Calu3 (cell line): ENCODE measurements around the gene FCER1G. TPM values are rescaled to one million over a fixed set of nuclear protein-coding genes. Genes with fewer than 3 reads are reported as not detected.

ENCODE experiments used
- BruUV-seq: library from RNA; stranded (reverse); fragments of 400-500 nt; replicated peaks from 2 replicates; lab custom pipeline; 2021; lab: Mats Ljungman, UMichigan
- CTCF ChIA-PET: fragments of 300-600 bp; sonication (Branson Sonifier 250); formaldehyde crosslinking; loops from one replicate; lab custom pipeline; 2022; ENCODE audit warnings: antibody characterized with exemption; lab: Charles Lee
- DNase-seq: peaks from one replicate; pipeline ENCODE4 v3.0.0; 2022
- H3K27ac Mint-ChIP-seq: one replicate; pipeline ENCODE4 v1.8.0; 2022; ENCODE audit warnings: mixed read lengths; ENCODE audit not compliant: unreplicated experiment
- H3K27me3 Mint-ChIP-seq: one replicate; pipeline ENCODE4 v1.8.0; 2022; ENCODE audit warnings: mixed read lengths; ENCODE audit not compliant: unreplicated experiment
- H3K36me3 Mint-ChIP-seq: one replicate; pipeline ENCODE4 v1.8.0; 2022; ENCODE audit warnings: mild to moderate bottlenecking, moderate library complexity, mixed read lengths; ENCODE audit not compliant: insufficient read depth, unreplicated experiment
- H3K4me1 Mint-ChIP-seq: one replicate; pipeline ENCODE4 v1.8.0; 2022; ENCODE audit warnings: mild to moderate bottlenecking, low read depth, mixed read lengths; ENCODE audit not compliant: unreplicated experiment
- H3K4me3 Mint-ChIP-seq: one replicate; pipeline ENCODE4 v1.8.0; 2022; ENCODE audit warnings: mild to moderate bottlenecking, low read depth, moderate library complexity, mixed read lengths; ENCODE audit not compliant: unreplicated experiment
- H3K9me3 Mint-ChIP-seq: one replicate; pipeline ENCODE4 v1.8.0; 2022; ENCODE audit warnings: low read depth, mixed read lengths; ENCODE audit not compliant: unreplicated experiment
- intact Hi-C: fragments of 100-400 bp; cut with micrococcal nuclease; formaldehyde crosslinking; loops from one replicate; pipeline ENCODE4 v1.10.0; 2022; ENCODE audit not compliant: unreplicated experiment
- total RNA-seq: library from RNA; stranded (reverse); gene quantifications from 2 replicates; pipeline ENCODE4 v1.2.3, GENCODE V29; 2022
- TF ChIP-seq, protein P1 (sequence below): fragments of 200-600 bp; IDR thresholded peaks from one replicate; pipeline ENCODE4 v1.8.0; 2022; ENCODE audit warnings: antibody characterized with exemption; ENCODE audit not compliant: unreplicated experiment

The FCER1G gene
- total RNA-seq, 1 experiment from 2014 or later, result not detected

DNA sequence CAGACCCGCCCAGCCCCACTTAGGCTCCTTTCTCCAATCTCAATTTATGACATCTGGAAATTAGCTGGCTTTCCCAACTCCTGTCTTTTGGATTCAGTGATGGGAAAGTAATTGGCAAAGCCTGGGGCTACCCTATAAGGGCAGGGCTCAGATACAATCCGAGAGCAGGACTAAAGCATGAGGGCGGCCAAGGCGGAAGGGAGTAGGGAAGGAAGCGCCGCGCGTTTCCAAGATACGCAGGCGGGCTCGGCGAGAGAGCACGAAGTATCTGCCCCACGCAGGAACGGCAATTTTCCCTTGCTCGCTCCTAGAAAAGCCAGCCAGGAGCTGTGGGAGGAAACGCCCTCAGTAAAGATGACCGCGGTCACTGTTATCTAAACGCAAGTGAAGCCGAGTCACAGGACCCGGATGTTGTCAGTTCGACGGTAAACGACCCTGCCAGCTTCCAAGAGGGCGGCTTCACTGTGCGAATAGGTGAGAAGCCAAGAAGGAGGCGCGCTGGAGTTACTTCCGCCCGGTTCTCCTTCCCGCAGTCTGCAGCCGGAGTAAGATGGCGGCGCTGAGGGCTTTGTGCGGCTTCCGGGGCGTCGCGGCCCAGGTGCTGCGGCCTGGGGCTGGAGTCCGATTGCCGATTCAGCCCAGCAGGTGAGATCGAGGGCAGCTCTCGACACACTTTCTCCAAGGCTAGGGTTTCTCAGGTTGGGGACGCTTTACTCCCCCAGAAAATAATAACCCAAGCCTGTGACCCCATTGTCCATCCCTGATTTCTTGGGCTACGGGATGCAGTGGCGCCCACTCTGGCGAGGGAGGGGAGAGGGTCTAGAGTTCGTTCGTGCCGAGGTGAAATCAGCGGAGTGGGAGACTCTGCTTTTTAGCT, 13.0 kb upstream of the FCER1G start, which contains the start of gene NDUFS2:
Gene NDUFS2 (plus strand): TSS at position 532 of the 877 bp plus-strand sequence. CDS start 19 bp downstream, at position 551.
- Mint-ChIP-seq H3K9me3 (no peaks in the 10 kb centered on the region), H3K4me3 (peak within 1 kb of the TSS; percentile 78), H3K27ac (peak within 1 kb of the TSS; percentile 71), H3K4me1 (peaks cover 48% of the 10 kb centered on the region), H3K27me3 (peaks cover 24% of the 10 kb centered on the region), H3K36me3 (peaks cover 20% of the 10 kb centered on the region)
- intact Hi-C loops, result loop anchor here (10.0 kb wide), 1 partner anchor 543 kb away; the partner anchor contains the start of gene DUSP12
- CTCF ChIA-PET, result interaction anchor here (0.5 to 2.2 kb wide), 8 partner anchors 15 to 1259 kb away, joined by 3 to 22 read pairs (median 6); partner anchors contain the start of genes DEDD, PCP4L1 and TOMM40L
- peak; percentile 96 for DNase-seq
- BruUV-seq, result TSS peak; percentile 96
- TF ChIP-seq, protein P1, sequence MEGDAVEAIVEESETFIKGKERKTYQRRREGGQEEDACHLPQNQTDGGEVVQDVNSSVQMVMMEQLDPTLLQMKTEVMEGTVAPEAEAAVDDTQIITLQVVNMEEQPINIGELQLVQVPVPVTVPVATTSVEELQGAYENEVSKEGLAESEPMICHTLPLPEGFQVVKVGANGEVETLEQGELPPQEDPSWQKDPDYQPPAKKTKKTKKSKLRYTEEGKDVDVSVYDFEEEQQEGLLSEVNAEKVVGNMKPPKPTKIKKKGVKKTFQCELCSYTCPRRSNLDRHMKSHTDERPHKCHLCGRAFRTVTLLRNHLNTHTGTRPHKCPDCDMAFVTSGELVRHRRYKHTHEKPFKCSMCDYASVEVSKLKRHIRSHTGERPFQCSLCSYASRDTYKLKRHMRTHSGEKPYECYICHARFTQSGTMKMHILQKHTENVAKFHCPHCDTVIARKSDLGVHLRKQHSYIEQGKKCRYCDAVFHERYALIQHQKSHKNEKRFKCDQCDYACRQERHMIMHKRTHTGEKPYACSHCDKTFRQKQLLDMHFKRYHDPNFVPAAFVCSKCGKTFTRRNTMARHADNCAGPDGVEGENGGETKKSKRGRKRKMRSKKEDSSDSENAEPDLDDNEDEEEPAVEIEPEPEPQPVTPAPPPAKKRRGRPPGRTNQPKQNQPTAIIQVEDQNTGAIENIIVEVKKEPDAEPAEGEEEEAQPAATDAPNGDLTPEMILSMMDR, result peak; percentile 34

DNA sequence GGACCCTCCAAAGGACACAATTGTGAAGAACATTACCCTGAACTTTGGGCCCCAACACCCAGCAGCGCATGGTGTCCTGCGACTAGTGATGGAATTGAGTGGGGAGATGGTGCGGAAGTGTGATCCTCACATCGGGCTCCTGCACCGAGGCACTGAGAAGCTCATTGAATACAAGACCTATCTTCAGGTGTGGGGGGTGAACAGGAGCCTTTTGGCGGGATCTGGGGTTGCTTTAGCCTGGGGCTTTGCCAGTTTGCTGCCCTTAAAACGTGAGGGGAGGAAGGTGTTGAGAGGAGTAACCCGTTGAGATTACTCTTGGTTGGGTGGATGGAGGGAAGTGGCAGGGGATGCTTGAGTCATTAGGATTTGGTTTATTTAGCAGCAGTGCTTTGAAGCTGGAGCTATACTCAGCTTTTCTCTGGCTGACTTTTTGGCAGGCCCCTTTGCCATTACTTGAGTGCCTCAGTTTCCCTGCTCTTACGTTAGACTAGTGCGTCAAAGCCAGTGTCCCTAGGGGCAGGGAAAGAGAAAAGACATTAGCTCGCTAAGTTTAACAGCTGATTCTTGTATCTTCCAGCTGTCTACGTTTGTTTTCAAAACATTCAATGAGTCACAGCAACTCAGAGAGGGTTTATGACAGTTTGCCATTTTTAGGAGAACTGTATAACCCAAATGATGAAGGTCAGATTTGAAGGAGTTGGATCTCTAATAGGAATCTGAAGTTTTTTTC, 8.5 kb upstream of the FCER1G start:
- no peaks in the 10 kb centered on the region for H3K27me3 Mint-ChIP-seq
- DNase-seq, result no peak
- intact Hi-C loops, result loop anchor here (5.0 to 10.0 kb wide), 2 partner anchors 176 to 538 kb away; partner anchors contain the start of gene DUSP12
- peaks cover 38% of the 10 kb centered on the region for H3K36me3 Mint-ChIP-seq
- H3K27ac Mint-ChIP-seq, result no peak overlapping the region
- peaks cover 28% of the 10 kb centered on the region for H3K4me1 Mint-ChIP-seq
- no peak overlapping the region for H3K4me3 Mint-ChIP-seq
- BruUV-seq, result no TSS peak
- TF ChIP-seq, protein P1, result no peak
- CTCF ChIA-PET, result interaction anchor here (0.6 to 1.2 kb wide), 3 partner anchors 52 to 183 kb away, joined by 4 to 7 read pairs (median 5); partner anchors contain the start of gene PCP4L1
- no peaks in the 10 kb centered on the region for H3K9me3 Mint-ChIP-seq

DNA sequence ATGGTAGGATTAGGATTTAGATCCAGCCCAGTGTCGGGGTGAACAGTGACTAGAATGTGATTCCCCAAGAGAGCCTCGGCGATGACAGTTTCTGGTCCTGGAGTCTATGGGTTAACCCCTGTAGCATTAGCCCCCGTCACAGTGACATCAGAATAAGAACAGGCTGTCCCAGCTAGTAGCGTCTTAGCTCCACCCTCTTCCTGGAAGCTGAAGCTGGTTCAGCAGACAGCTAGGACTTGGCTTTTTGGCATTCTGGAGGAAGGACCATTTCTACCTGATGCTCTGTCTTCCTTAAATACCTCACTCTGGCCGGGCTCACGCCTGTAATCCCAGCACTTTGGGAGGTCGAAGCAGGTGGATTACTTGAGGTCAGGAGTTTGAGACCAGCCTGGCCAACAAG, 7.9 kb upstream of the FCER1G start:
- Mint-ChIP-seq H3K27me3 (no peaks in the 10 kb centered on the region), H3K4me3 (no peak overlapping the region), H3K9me3 (no peaks in the 10 kb centered on the region), H3K27ac (no peak overlapping the region), H3K4me1 (peaks cover 24% of the 10 kb centered on the region), H3K36me3 (peaks cover 42% of the 10 kb centered on the region)
- DNase-seq, result no peak
- CTCF ChIA-PET, result interaction anchor here (0.8 kb wide), 1 partner anchor 51 kb away, joined by 7 read pairs; the partner anchor contains the start of gene PCP4L1
- intact Hi-C loops, result loop anchor here (5.0 to 10.0 kb wide), 2 partner anchors 175 to 538 kb away; partner anchors contain the start of gene DUSP12
- no TSS peak for BruUV-seq
- TF ChIP-seq, protein P1, result no peak
